GM10248 (cell line): ENCODE data around the gene CALML3.

ENCODE experiments used
- CTCF ChIA-PET: fragments of 300-600 bp; sonication (Branson Sonifier 250); formaldehyde crosslinking; extraction: SDS; loops from one replicate; lab custom pipeline; 2021; ENCODE audit warnings: antibody characterized with exemption; lab: Yijun Ruan, JAX
- POLR2A ChIA-PET: fragments of 350-650 bp; sonication (Branson Sonifier 250); formaldehyde crosslinking; extraction: SDS; loops from one replicate; lab custom pipeline; 2020; ENCODE audit warnings: antibody characterized with exemption; lab: Yijun Ruan, JAX
- DNase-seq: peaks from one replicate; pipeline ENCODE4 v3.0.0; 2012; ENCODE audit errors: extremely low spot score
- CTCF ChIP-seq: IDR thresholded peaks from 2 replicates; pipeline ENCODE4 v1.5.1; 2012; ENCODE audit warnings: mild to moderate bottlenecking, low read depth; ENCODE audit errors: extremely low read depth, missing control alignments, control extremely low read depth

The CALML3 gene

GRCh38 chr10:5485948-5486852 is 38.6 kb upstream of the CALML3 start:
- no peak for DNase-seq
- ChIA-PET POLR2A (no interaction called here), CTCF (interaction anchor here (1.2 kb wide), 1 partner anchor 137 kb away, joined by 6 read pairs; no protein-coding TSS in a partner anchor)
- no peak for TF ChIP-seq CTCF

GRCh38 chr10:5486853-5487235 is 37.9 kb upstream of the CALML3 start:
- no peak for TF ChIP-seq CTCF
- no peak for DNase-seq
- POLR2A ChIA-PET: no interaction called here
- CTCF ChIA-PET: no interaction called here

GRCh38 chr10:5488272-5489161 is 36.2 kb upstream of the CALML3 start:
- no peak for TF ChIP-seq CTCF
- no peak for DNase-seq
- ChIA-PET CTCF (interaction anchor here (1.0 kb wide), 1 partner anchor 9 kb away, joined by 5 read pairs; no protein-coding TSS in a partner anchor), POLR2A (no interaction called here)

- POLR2A ChIA-PET: no interaction called here
- no peak for TF ChIP-seq CTCF
- CTCF ChIA-PET: interaction anchor here (0.9 kb wide), 1 partner anchor 651 kb away, joined by 3 read pairs; no protein-coding TSS in a partner anchor
- DNase-seq: no peak
These were observed 34.7 kb upstream of the CALML3 start for GRCh38 chr10:5490032-5490431.

- no peak for DNase-seq
- CTCF ChIA-PET: interaction anchor here (0.9 kb wide), 1 partner anchor 652 kb away, joined by 3 read pairs; no protein-coding TSS in a partner anchor
- no peak for TF ChIP-seq CTCF
- POLR2A ChIA-PET: no interaction called here
These were observed 33.9 kb upstream of the CALML3 start for GRCh38 chr10:5490698-5491464.
